AG10803 (cell line): ENCODE measurements around the gene CD80.

Source experiments
- DNase-seq: peaks from one replicate; pipeline ENCODE4 v3.0.0; 2010; ENCODE audit warnings: low read depth
- H3K4me3 ChIP-seq: 2 replicates; pipeline ENCODE4 v1.5.1; 2011; ENCODE audit warnings: mild to moderate bottlenecking, low read length, control low read depth
- TF ChIP-seq, protein P1 (sequence below): conservative IDR thresholded peaks from 2 replicates; pipeline ENCODE4 v1.5.1; 2011; ENCODE audit warnings: mild to moderate bottlenecking, low read length, control low read depth, inconsistent platforms

Gene CD80, protein sequence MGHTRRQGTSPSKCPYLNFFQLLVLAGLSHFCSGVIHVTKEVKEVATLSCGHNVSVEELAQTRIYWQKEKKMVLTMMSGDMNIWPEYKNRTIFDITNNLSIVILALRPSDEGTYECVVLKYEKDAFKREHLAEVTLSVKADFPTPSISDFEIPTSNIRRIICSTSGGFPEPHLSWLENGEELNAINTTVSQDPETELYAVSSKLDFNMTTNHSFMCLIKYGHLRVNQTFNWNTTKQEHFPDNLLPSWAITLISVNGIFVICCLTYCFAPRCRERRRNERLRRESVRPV

GRCh38 chr3:119559441-119559963 is at the start of gene CD80:
TSS of gene CD80 (minus strand) at chr3:119559614. CDS start at chr3:119557728, 1,886 bp downstream.
- DNase-seq = peak; percentile 64
- TF ChIP-seq, protein P1, sequence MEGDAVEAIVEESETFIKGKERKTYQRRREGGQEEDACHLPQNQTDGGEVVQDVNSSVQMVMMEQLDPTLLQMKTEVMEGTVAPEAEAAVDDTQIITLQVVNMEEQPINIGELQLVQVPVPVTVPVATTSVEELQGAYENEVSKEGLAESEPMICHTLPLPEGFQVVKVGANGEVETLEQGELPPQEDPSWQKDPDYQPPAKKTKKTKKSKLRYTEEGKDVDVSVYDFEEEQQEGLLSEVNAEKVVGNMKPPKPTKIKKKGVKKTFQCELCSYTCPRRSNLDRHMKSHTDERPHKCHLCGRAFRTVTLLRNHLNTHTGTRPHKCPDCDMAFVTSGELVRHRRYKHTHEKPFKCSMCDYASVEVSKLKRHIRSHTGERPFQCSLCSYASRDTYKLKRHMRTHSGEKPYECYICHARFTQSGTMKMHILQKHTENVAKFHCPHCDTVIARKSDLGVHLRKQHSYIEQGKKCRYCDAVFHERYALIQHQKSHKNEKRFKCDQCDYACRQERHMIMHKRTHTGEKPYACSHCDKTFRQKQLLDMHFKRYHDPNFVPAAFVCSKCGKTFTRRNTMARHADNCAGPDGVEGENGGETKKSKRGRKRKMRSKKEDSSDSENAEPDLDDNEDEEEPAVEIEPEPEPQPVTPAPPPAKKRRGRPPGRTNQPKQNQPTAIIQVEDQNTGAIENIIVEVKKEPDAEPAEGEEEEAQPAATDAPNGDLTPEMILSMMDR = peak; percentile 60
- no peak within 1 kb of the TSS for H3K4me3 ChIP-seq

DNA sequence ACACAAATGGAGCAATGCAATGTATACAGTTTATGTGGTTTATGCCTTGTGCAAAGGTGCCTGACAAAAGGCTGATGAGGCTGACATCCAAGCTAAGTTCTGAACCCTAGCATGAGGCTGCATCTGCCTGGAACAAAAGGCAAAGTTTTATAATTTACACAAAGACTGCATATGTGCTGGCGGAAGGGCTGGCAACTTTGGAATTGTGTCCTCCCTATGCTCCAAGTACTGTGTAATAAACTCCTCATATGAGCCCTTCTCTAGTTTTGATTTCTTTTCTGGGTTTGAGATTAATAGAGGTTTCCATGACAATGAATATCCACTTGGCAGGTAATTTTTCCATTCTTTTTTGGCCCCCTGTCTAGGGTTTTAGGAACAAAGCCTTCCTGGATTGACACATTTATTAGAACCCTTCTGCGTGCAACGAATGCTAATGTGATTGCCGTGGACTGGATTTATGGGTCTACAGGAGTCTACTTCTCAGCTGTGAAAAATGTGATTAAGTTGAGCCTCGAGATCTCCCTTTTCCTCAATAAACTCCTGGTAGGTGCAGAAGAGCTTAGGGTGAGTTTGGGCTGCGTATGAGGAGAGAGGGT is 49.1 kb upstream of the CD80 start:
- DNase-seq = no peak
- TF ChIP-seq, protein P1 = no peak
- no peak overlapping the region for H3K4me3 ChIP-seq

- TF ChIP-seq, protein P1 = no peak
- peak; percentile 34 for DNase-seq
- no peak overlapping the region for H3K4me3 ChIP-seq
Observed at GRCh38 chr3:119604878-119605277, 45.5 kb upstream of the CD80 start.

DNA sequence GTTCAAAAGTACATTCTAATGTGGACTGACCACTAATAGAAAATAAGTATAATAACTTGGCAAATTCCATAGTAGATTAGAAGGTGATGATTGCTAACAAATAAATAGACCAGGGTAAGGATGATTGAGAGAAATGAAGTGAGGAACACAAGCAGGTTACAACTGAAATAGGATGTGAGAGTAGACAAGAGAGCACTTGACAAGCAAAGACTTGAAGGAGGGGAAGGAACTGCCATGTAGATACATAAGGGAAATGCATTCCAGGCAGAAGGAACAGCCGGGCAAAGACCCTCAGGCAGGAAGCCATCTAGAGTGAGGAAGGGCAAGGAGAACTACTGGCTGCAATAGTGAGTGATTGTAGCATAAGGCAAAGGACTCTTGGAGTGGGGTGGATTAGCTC is 43.3 kb upstream of the CD80 start:
- TF ChIP-seq, protein P1 = no peak
- H3K4me3 ChIP-seq = no peak overlapping the region
- DNase-seq = no peak

GRCh38 chr3:119601154-119601553 is 41.7 kb upstream of the CD80 start:
- no peak for DNase-seq
- H3K4me3 ChIP-seq = no peak overlapping the region
- TF ChIP-seq, protein P1 = no peak

DNA sequence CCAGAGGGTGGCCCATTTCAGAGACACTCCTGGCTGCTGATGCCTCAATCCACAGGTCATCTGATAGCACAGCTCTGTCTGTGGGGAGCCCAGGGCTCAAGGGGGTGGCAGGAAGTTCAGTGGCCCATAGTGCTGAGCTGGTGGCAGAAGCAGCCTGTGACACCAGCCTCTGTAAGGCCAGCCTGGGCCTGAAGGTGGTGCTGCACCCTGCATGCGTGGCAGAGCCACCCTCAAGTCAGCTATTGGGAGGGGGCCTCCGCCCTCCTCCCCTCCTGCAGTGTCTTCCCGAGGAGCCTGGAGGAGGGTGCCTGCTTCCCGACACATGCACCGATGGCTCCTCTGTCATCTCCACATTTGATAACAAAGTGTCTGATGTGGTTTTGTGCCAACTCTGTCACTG is 41.3 kb upstream of the CD80 start:
- DNase-seq = no peak
- TF ChIP-seq, protein P1 = peak; percentile 34

GRCh38 chr3:119599558-119600174 is 40.3 kb upstream of the CD80 start:
- TF ChIP-seq, protein P1 = no peak
- DNase-seq = no peak
- no peak overlapping the region for H3K4me3 ChIP-seq

More for the DNA sequence above, 41.3 kb upstream of the CD80 start:
- H3K4me3 ChIP-seq = no peak overlapping the region
